HepG2 (cell line): ENCODE data around the gene IRS2. TPM values are rescaled to one million over a fixed set of nuclear protein-coding genes. Genes with fewer than 3 reads are reported as not detected.

Source experiments
- ATAC-seq: fragments of 200-7000 bp; cut with Tn5 transposase; 3 replicates; pipeline ENCODE4 v1.9.1; 2020; ENCODE audit warnings: mild to moderate bottlenecking, moderate library complexity
- BruUV-seq: library from RNA; stranded (reverse); fragments of 400-500 nt; replicated peaks from 2 replicates; lab custom pipeline; 2021; lab: Mats Ljungman, UMichigan
- CTCF ChIA-PET: fragments of 300-600 bp; formaldehyde crosslinking; extraction: SDS; loops from one replicate; lab custom pipeline; 2021; ENCODE audit warnings: low total read pairs, inconsistent platforms, low intra/inter-chr PET ratio; lab: Yijun Ruan, JAX
- POLR2A ChIA-PET: fragments of 350-600 bp; sonication (Branson Sonifier 250); formaldehyde crosslinking; loops from one replicate; lab custom pipeline; 2020; ENCODE audit warnings: antibody characterized with exemption, inconsistent platforms; lab: Yijun Ruan, JAX
- DNase-seq: peaks from one replicate; pipeline ENCODE4 v3.0.0-alpha.2; 2015; ENCODE audit warnings: low spot score
- FAIRE-seq: peaks from 3 replicates; lab custom pipeline; 2011; peaks lifted over from hg19 to GRCh38; lab: Jason Lieb, UNC
- H2AFZ ChIP-seq: one replicate; pipeline ENCODE4 v1.6.1; 2011; ENCODE audit warnings: low read length, inconsistent platforms
- H3K27ac ChIP-seq: fragments of 300-600 bp; 3 replicates; pipeline ENCODE4 v1.8.0; 2011; ENCODE audit warnings: mixed run types, mild to moderate bottlenecking, mixed read lengths, low read length, inconsistent platforms; ENCODE audit not compliant: insufficient read depth; ENCODE audit errors: extremely low read length
- H3K27me3 ChIP-seq, 2 experiments: fragments of 200-600 bp in 1 of 2; 2 replicates in 1 of 2; 3 replicates in 1 of 2; pipeline versions ENCODE4 v1.6.0 to v1.8.0; 2011; ENCODE audit warnings: low read length in 2 of 2, mild to moderate bottlenecking in 2 of 2, moderate library complexity in 2 of 2, inconsistent platforms in 1 of 2; ENCODE audit not compliant: insufficient read depth in 2 of 2, control insufficient read depth in 1 of 2
- H3K36me3 ChIP-seq, 2 experiments: fragments of 200-600 bp in 1 of 2; replicated peaks in 1 of 2; 2 replicates in 1 of 2; 3 replicates in 1 of 2; pipeline versions ENCODE4 v1.5.1 to v1.8.0; 2011; ENCODE audit warnings: low read length in 2 of 2, inconsistent platforms in 1 of 2; ENCODE audit not compliant: insufficient read depth in 2 of 2, control insufficient read depth in 1 of 2
- H3K4me1 ChIP-seq: 2 replicates; pipeline ENCODE4 v1.5.1; 2012; ENCODE audit warnings: low read length, inconsistent platforms; ENCODE audit not compliant: insufficient read depth
- H3K4me2 ChIP-seq: 2 replicates; pipeline ENCODE4 v1.6.0; 2011; ENCODE audit warnings: low read depth, low read length, inconsistent platforms
- H3K4me3 ChIP-seq, 3 experiments: fragments of 200-600 bp in 1 of 3; sonication (generic), shearing (Covaris generic) in 1 of 3; replicated peaks in 1 of 3; 2 replicates each; pipeline ENCODE4 v1.5.1; 2011 to 2016; ENCODE audit warnings: low read length in 3 of 3, inconsistent platforms in 2 of 3, low read depth in 2 of 3, mild to moderate bottlenecking in 2 of 3, control low read depth in 1 of 3, mixed read lengths in 1 of 3; ENCODE audit not compliant: insufficient read depth in 1 of 3
- H3K79me2 ChIP-seq: one replicate; pipeline ENCODE4 v1.6.1; 2011; ENCODE audit warnings: low read length, inconsistent platforms; ENCODE audit not compliant: insufficient read depth
- H3K9ac ChIP-seq: 2 replicates; pipeline ENCODE4 v1.6.0; 2011; ENCODE audit warnings: mild to moderate bottlenecking, low read depth, low read length, inconsistent platforms; ENCODE audit not compliant: insufficient read depth
- H3K9me3 ChIP-seq: 2 replicates; pipeline ENCODE4 v1.5.1; 2012; ENCODE audit warnings: mild to moderate bottlenecking, low read length
- H4K20me1 ChIP-seq: 2 replicates; pipeline ENCODE4 v1.6.0; 2011; ENCODE audit warnings: inconsistent platforms, mild to moderate bottlenecking, low read length, moderate library complexity; ENCODE audit not compliant: insufficient read depth
- SMAD9 ChIP-seq: sonication (generic); formaldehyde crosslinking; IDR thresholded peaks from 2 replicates; pipeline ENCODE4 v1.5.1; 2020; ENCODE audit warnings: mild to moderate bottlenecking, missing genetic modification reagents
- WGBS: methylation state at CpG from one replicate; pipeline ENCODE4 v1.1.6; 2017; ENCODE audit warnings: low lambda C conversion rate; 5-methylcytosine and 5-hydroxymethylcytosine counted together
- in situ Hi-C: cut with HindIII; loops from 2 replicates; pipeline ENCODE4 v1.10.0; 2017; ENCODE audit warnings: low pct_unique_long_range_greater_than_20kb; ENCODE audit not compliant: extremely low pct_ligation_motif_present
- intact Hi-C: fragments of 100-400 bp; cut with micrococcal nuclease; formaldehyde crosslinking; loops from one replicate; pipeline ENCODE4 v1.10.0; 2022; ENCODE audit not compliant: unreplicated experiment
- polyA plus RNA-seq, 8 experiments: library from polyadenylated mRNA; depleted of rRNA in 3 of 8; stranded (reverse) in 7 of 8; unstranded in 1 of 8; fragments of >200 nt; fragmentation: Illumina TruSeq in 4 of 8; extraction: Trizol in 4 of 8; gene quantifications; 2 replicates each; pipeline versions ENCODE4 v1.2.1 to v1.2.3, GENCODE V29; 2011 to 2016; ENCODE audit warnings: low read depth in 4 of 8, missing spikeins in 1 of 8, mixed read lengths in 1 of 8; ENCODE audit not compliant: insufficient read depth in 1 of 8
- total RNA-seq, 5 experiments: library from RNA; depleted of rRNA; stranded (reverse); fragments of >200 nt; fragmentation: Illumina TruSeq; extraction: Trizol; gene quantifications; 2 replicates each; pipeline ENCODE4 v1.2.3, GENCODE V29; 2016; ENCODE audit warnings: low read depth in 1 of 5

Gene IRS2
- total and polyA plus RNA-seq, 2 of the 13 experiments (the other 11 are each of a cell fraction or from before 2014, with no cell fraction given) = 0.02 to 0.04 TPM

DNA sequence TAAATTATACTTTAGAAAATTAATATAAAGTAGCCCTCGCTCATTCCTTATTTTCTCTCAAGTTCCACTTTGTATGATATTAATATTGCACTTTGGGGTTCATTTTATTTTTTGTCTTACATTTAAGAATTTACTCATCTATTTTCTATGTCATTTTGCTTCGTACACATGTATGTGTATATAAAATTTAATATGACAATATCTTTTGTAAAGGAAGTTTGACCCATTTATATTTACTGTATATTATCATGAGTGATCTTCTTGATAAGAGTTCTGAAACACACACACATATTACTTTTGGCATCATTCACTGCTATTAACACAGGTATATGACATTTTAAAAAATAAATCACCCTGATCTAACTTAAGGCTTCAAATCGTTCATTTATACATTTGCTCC lies 83.1 kb downstream of the IRS2 start:
- Histone ChIP-seq H3K4me2 (no peak overlapping the region), H3K4me3 (no peak overlapping the region)
- 15% methylated on average over 3 of the region's 3 CpGs for WGBS
- no peak for TF ChIP-seq SMAD9 (CRISPR knock-in tag)
- TF ChIP-seq, all 625 proteins: peak for 0
- no peaks in the 10 kb centered on the region for H3K4me1 ChIP-seq
- DNase-seq = no peak
- FAIRE-seq = no peak
- no peak for ATAC-seq
- BruUV-seq = no TSS peak
- no peaks in the 10 kb centered on the region for H3K79me2 ChIP-seq
- H3K9ac ChIP-seq = no peak overlapping the region
- H3K27me3 ChIP-seq = no peaks in the 10 kb centered on the region
- H3K36me3 ChIP-seq = no peaks in the 10 kb centered on the region
- intact Hi-C loops = no loop called here
- H4K20me1 ChIP-seq = no peaks in the 10 kb centered on the region
- no peak overlapping the region for H3K27ac ChIP-seq
- ChIA-PET CTCF (no interaction called here), POLR2A (no interaction called here)
- H2AFZ ChIP-seq = no peak overlapping the region
- no peaks in the 10 kb centered on the region for H3K9me3 ChIP-seq
- in situ Hi-C loops = no loop called here
